ENCODE results near the gene DLX2.

DNA sequence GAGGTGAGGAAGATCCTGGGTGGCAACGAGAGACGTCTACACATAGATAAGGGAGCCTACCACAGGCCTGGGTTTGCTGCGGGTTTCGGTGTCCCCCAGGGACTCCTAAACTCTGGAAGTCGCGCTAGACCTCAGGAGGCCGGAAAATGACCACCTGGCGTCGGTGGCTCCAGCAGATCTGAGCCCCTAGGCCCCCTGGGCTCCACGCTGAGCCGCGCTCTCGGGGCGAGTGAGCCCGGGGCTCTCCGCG, 18.4 kb downstream of the DLX2 start:
- TF ChIP-seq, protein P1, sequence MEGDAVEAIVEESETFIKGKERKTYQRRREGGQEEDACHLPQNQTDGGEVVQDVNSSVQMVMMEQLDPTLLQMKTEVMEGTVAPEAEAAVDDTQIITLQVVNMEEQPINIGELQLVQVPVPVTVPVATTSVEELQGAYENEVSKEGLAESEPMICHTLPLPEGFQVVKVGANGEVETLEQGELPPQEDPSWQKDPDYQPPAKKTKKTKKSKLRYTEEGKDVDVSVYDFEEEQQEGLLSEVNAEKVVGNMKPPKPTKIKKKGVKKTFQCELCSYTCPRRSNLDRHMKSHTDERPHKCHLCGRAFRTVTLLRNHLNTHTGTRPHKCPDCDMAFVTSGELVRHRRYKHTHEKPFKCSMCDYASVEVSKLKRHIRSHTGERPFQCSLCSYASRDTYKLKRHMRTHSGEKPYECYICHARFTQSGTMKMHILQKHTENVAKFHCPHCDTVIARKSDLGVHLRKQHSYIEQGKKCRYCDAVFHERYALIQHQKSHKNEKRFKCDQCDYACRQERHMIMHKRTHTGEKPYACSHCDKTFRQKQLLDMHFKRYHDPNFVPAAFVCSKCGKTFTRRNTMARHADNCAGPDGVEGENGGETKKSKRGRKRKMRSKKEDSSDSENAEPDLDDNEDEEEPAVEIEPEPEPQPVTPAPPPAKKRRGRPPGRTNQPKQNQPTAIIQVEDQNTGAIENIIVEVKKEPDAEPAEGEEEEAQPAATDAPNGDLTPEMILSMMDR (IDR thresholded peaks at IDR 0.05 in 2 of 3, conservative IDR thresholded peaks at IDR 0.05 in 1 of 3; ENCODE audit: control insufficient read depth in 2 of 3, extremely low read depth in 1 of 3, insufficient read depth in 1 of 3, low read depth in 3 of 3, low read length in 3 of 3): no peak
- TF ChIP-seq MYC (IDR thresholded peaks at IDR 0.05; ENCODE audit: insufficient read depth, insufficient read length, insufficient replicate concordance, low read length, severe bottlenecking): no peak
- TF ChIP-seq BHLHE40 (IDR thresholded peaks at IDR 0.05; ENCODE audit: borderline replicate concordance in 1 of 2, low read depth in 2 of 2, low read length in 1 of 2): no peak
- TF ChIP-seq EZH2 (IDR thresholded peaks at IDR 0.05; ENCODE audit: borderline replicate concordance, control insufficient read depth, low read depth, low read length): no peak
- TF ChIP-seq POLR2A (IDR thresholded peaks at IDR 0.05; ENCODE audit: low read depth, low read length): no peak
- TF ChIP-seq, protein P2, sequence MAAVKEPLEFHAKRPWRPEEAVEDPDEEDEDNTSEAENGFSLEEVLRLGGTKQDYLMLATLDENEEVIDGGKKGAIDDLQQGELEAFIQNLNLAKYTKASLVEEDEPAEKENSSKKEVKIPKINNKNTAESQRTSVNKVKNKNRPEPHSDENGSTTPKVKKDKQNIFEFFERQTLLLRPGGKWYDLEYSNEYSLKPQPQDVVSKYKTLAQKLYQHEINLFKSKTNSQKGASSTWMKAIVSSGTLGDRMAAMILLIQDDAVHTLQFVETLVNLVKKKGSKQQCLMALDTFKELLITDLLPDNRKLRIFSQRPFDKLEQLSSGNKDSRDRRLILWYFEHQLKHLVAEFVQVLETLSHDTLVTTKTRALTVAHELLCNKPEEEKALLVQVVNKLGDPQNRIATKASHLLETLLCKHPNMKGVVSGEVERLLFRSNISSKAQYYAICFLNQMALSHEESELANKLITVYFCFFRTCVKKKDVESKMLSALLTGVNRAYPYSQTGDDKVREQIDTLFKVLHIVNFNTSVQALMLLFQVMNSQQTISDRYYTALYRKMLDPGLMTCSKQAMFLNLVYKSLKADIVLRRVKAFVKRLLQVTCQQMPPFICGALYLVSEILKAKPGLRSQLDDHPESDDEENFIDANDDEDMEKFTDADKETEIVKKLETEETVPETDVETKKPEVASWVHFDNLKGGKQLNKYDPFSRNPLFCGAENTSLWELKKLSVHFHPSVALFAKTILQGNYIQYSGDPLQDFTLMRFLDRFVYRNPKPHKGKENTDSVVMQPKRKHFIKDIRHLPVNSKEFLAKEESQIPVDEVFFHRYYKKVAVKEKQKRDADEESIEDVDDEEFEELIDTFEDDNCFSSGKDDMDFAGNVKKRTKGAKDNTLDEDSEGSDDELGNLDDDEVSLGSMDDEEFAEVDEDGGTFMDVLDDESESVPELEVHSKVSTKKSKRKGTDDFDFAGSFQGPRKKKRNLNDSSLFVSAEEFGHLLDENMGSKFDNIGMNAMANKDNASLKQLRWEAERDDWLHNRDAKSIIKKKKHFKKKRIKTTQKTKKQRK (IDR thresholded peaks at IDR 0.05; ENCODE audit: low read depth, low read length): no peak
- no peak for TF ChIP-seq SREBF1 (IDR thresholded peaks at IDR 0.05; ENCODE audit: low read length)
- TF ChIP-seq RB1 (IDR thresholded peaks at IDR 0.05; ENCODE audit: borderline replicate concordance): no peak
- no peak for TF ChIP-seq SPI1 (IDR thresholded peaks at IDR 0.05; ENCODE audit: borderline replicate concordance, insufficient read depth, low read depth, low read length)
- TF ChIP-seq NFIC (IDR thresholded peaks at IDR 0.05; ENCODE audit: low read depth, low read length): no peak
- TF ChIP-seq, protein P3, sequence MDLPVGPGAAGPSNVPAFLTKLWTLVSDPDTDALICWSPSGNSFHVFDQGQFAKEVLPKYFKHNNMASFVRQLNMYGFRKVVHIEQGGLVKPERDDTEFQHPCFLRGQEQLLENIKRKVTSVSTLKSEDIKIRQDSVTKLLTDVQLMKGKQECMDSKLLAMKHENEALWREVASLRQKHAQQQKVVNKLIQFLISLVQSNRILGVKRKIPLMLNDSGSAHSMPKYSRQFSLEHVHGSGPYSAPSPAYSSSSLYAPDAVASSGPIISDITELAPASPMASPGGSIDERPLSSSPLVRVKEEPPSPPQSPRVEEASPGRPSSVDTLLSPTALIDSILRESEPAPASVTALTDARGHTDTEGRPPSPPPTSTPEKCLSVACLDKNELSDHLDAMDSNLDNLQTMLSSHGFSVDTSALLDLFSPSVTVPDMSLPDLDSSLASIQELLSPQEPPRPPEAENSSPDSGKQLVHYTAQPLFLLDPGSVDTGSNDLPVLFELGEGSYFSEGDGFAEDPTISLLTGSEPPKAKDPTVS (IDR thresholded peaks at IDR 0.05; ENCODE audit: low read depth, low read length): no peak
- TF ChIP-seq BCL11A (IDR thresholded peaks at IDR 0.05; ENCODE audit: low read depth, low read length): no peak
